Panc1 (cell line): ENCODE data around the gene MAP9.

Experiments
- CTCF ChIP-seq: fragments of 450-650 bp; IDR thresholded peaks from 2 replicates; pipeline ENCODE4 v1.5.1; 2017; ENCODE audit warnings: mild to moderate bottlenecking
- POLR2AphosphoS5 ChIP-seq: IDR thresholded peaks from 2 replicates; pipeline ENCODE4 v1.6.1; 2012; ENCODE audit warnings: mild to moderate bottlenecking, low read depth, low read length, moderate library complexity

- TF ChIP-seq POLR2AphosphoS5 (no peak), CTCF (no peak)
These were observed 26.2 kb upstream of the MAP9 start for GRCh38 chr4:155402941-155403340.
